Measurements from ENCODE around the gene FUT3. TPM values are rescaled to one million over a fixed set of nuclear protein-coding genes. Genes with fewer than 3 reads are reported as not detected.

Gene FUT3
- total RNA-seq, 2 donors from 2014 or later, result 1.3 TPM; not detected in 1

- Mint-ChIP-seq H3K4me1 (peaks cover 3% of the 10 kb centered on the region), H3K27ac (no peak overlapping the region), H3K27me3 (ENCODE audit: insufficient read depth) (peaks cover 2% of the 10 kb centered on the region), H3K36me3 (ENCODE audit: low read depth) (peaks cover 10% of the 10 kb centered on the region), H3K4me3 (no peak overlapping the region), H3K9me3 (no peaks in the 10 kb centered on the region)
- Histone ChIP-seq H3K27ac (ENCODE audit: low read depth, low read length) (no peak overlapping the region), H3K9ac (ENCODE audit: extremely low read depth, low read length, poor library complexity, severe bottlenecking) (no peak overlapping the region), H3K9me3 (ENCODE audit: control insufficient read depth, low read length) (no peaks in the 10 kb centered on the region), H3K36me3 (ENCODE audit: control insufficient read depth, insufficient read depth, low read length) (no peaks in the 10 kb centered on the region), H3K27me3 (ENCODE audit: control insufficient read depth, insufficient read depth, low read length, poor library complexity, severe bottlenecking) (no peaks in the 10 kb centered on the region), H3K4me1 (ENCODE audit: control insufficient read depth, insufficient read depth, low read length) (no peaks in the 10 kb centered on the region), H3K4me3 (ENCODE audit: low read length) (no peak overlapping the region)
- TF ChIP-seq, protein P1, sequence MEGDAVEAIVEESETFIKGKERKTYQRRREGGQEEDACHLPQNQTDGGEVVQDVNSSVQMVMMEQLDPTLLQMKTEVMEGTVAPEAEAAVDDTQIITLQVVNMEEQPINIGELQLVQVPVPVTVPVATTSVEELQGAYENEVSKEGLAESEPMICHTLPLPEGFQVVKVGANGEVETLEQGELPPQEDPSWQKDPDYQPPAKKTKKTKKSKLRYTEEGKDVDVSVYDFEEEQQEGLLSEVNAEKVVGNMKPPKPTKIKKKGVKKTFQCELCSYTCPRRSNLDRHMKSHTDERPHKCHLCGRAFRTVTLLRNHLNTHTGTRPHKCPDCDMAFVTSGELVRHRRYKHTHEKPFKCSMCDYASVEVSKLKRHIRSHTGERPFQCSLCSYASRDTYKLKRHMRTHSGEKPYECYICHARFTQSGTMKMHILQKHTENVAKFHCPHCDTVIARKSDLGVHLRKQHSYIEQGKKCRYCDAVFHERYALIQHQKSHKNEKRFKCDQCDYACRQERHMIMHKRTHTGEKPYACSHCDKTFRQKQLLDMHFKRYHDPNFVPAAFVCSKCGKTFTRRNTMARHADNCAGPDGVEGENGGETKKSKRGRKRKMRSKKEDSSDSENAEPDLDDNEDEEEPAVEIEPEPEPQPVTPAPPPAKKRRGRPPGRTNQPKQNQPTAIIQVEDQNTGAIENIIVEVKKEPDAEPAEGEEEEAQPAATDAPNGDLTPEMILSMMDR (conservative IDR thresholded peaks at IDR 0.05), result no peak
- DNase-seq, result no peak
- WGBS, 2 experiments (ENCODE audit: insufficient coverage in 1 of 2, insufficient read length in 1 of 2), result 85 to 100% methylated on average over 9 to 15 of the region's 15 CpGs
Observed at GRCh38 chr19:5895409-5895808, 44.2 kb upstream of the FUT3 start.

DNA sequence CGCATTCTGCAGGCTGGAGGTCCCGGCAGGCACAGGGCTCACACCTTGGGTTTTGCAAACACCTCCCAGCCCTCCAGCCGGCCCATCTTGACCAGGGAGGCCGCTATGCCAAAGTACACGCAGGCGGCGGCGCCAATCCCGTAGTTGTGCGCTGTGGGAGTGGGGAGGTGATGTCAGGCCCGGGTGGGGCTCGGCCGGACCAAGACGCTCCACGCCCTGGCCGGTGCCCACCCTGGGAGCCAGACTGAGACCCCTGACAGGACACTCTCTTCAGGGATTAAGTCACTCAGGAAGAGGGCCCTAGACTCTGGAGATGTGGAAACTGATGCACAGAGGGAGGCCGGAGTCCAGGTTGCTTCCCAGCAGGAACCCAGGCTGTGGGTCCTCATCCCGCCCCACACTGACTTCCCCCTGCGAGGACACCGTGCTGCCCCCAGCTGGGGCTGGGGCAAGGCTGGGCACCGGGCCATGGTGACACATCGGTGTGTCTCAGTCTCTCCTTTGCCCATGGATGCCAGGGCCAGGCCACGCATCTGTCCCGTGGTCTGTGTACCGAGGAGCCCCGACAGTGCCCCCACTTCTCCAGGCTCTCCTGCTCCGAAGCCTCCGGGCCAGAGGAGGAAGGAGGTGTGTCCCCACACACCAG lies 43.6 kb upstream of the FUT3 start:
- DNase-seq, result no peak
- H3K9ac ChIP-seq (ENCODE audit: extremely low read depth, low read length, poor library complexity, severe bottlenecking), result no peak overlapping the region
- Mint-ChIP-seq H3K36me3 (ENCODE audit: low read depth) (peaks cover 5% of the 10 kb centered on the region), H3K4me1 (peaks cover 3% of the 10 kb centered on the region), H3K4me3 (no peak overlapping the region), H3K27me3 (ENCODE audit: insufficient read depth) (peaks cover 2% of the 10 kb centered on the region), H3K27ac (no peak overlapping the region), H3K9me3 (no peaks in the 10 kb centered on the region)
- H3K9me3 ChIP-seq (ENCODE audit: control insufficient read depth, low read length), result no peaks in the 10 kb centered on the region
- no peak overlapping the region for H3K4me3 ChIP-seq (ENCODE audit: low read length)
- TF ChIP-seq, protein P1 (conservative IDR thresholded peaks at IDR 0.05), result no peak
- WGBS, 2 experiments (ENCODE audit: insufficient coverage in 1 of 2, insufficient read length in 1 of 2), result 92 to 94% methylated on average over 18 to 28 of the region's 28 CpGs
- H3K36me3 ChIP-seq (ENCODE audit: control insufficient read depth, insufficient read depth, low read length), result no peaks in the 10 kb centered on the region
- H3K27ac ChIP-seq (ENCODE audit: low read depth, low read length), result no peak overlapping the region
- H3K27me3 ChIP-seq (ENCODE audit: control insufficient read depth, insufficient read depth, low read length, poor library complexity, severe bottlenecking), result no peaks in the 10 kb centered on the region
- H3K4me1 ChIP-seq (ENCODE audit: control insufficient read depth, insufficient read depth, low read length), result no peaks in the 10 kb centered on the region

- H3K9me3 ChIP-seq (ENCODE audit: control insufficient read depth, low read length), result no peaks in the 10 kb centered on the region
- no peaks in the 10 kb centered on the region for H3K36me3 ChIP-seq (ENCODE audit: control insufficient read depth, insufficient read depth, low read length)
- no peak overlapping the region for H3K4me3 Mint-ChIP-seq
- peaks cover 3% of the 10 kb centered on the region for H3K36me3 Mint-ChIP-seq (ENCODE audit: low read depth)
- peaks cover 3% of the 10 kb centered on the region for H3K4me1 Mint-ChIP-seq
- TF ChIP-seq, protein P1 (conservative IDR thresholded peaks at IDR 0.05), result no peak
- no peak overlapping the region for H3K4me3 ChIP-seq (ENCODE audit: low read length)
- H3K4me1 ChIP-seq (ENCODE audit: control insufficient read depth, insufficient read depth, low read length), result no peaks in the 10 kb centered on the region
- H3K9ac ChIP-seq (ENCODE audit: extremely low read depth, low read length, poor library complexity, severe bottlenecking), result no peak overlapping the region
- 89 to 95% methylated on average over 23 to 28 of the region's 28 CpGs for WGBS, 2 experiments (ENCODE audit: insufficient coverage in 1 of 2, insufficient read length in 1 of 2)
- no peak for DNase-seq
- no peak overlapping the region for H3K27ac ChIP-seq (ENCODE audit: low read depth, low read length)
- H3K27ac Mint-ChIP-seq, result no peak overlapping the region
- H3K9me3 Mint-ChIP-seq, result no peaks in the 10 kb centered on the region
- H3K27me3 ChIP-seq (ENCODE audit: control insufficient read depth, insufficient read depth, low read length, poor library complexity, severe bottlenecking), result no peaks in the 10 kb centered on the region
- peaks cover 2% of the 10 kb centered on the region for H3K27me3 Mint-ChIP-seq (ENCODE audit: insufficient read depth)
Observed at GRCh38 chr19:5893907-5894703, 42.9 kb upstream of the FUT3 start.
